Measurements from ENCODE around the gene SCN2A.
"Not testable (repeated sequence)": the region's sequence is repeated elsewhere in the genome, so short reads cannot be mapped to it uniquely, and the experiment has no call there.

Gene SCN2A

GRCh38 chr2:165312999-165313398 lies 73.8 kb downstream of the SCN2A start:
- Mint-ChIP-seq H3K36me3 (no peaks in the 10 kb centered on the region), H3K9me3 (no peaks in the 10 kb centered on the region)

GRCh38 chr2:165313509-165313908 lies 74.3 kb downstream of the SCN2A start:
- DNase-seq: no peak
- Mint-ChIP-seq H3K36me3 (no peaks in the 10 kb centered on the region), H3K27me3 (peaks cover 4% of the 10 kb centered on the region), H3K4me3 (no peak overlapping the region), H3K27ac (no peak overlapping the region), H3K9me3 (no peaks in the 10 kb centered on the region), H3K4me1 (no peaks in the 10 kb centered on the region)
- CTCF ChIA-PET: no interaction called here

More at GRCh38 chr2:165312999-165313398, 73.8 kb downstream of the SCN2A start:
- CTCF ChIA-PET: no interaction called here
- no peak for DNase-seq
- Mint-ChIP-seq H3K4me3 (no peak overlapping the region), H3K27me3 (peaks cover 4% of the 10 kb centered on the region), H3K27ac (no peak overlapping the region), H3K4me1 (no peaks in the 10 kb centered on the region)

GRCh38 chr2:165328272-165328671 lies 89.1 kb downstream of the SCN2A start:
- peaks cover 13% of the 10 kb centered on the region for H3K4me1 Mint-ChIP-seq
- no peak overlapping the region for H3K27ac Mint-ChIP-seq

GRCh38 chr2:165344276-165344675 lies 105.1 kb downstream of the SCN2A start:
- DNase-seq, H3K27ac Mint-ChIP-seq, H3K4me3 Mint-ChIP-seq, H3K36me3 Mint-ChIP-seq, CTCF ChIA-PET, H3K9me3 Mint-ChIP-seq, H3K4me1 Mint-ChIP-seq, H3K27me3 Mint-ChIP-seq: not testable (repeated sequence)

More at GRCh38 chr2:165328272-165328671, 89.1 kb downstream of the SCN2A start:
- Mint-ChIP-seq H3K9me3 (no peaks in the 10 kb centered on the region), H3K36me3 (no peaks in the 10 kb centered on the region), H3K4me3 (no peak overlapping the region), H3K27me3 (peaks cover 1% of the 10 kb centered on the region)
- CTCF ChIA-PET: interaction anchor here (0.6 kb wide), 1 partner anchor 1753 kb away, joined by 3 read pairs; no protein-coding TSS in a partner anchor
- DNase-seq: peak; percentile 51

GRCh38 chr2:165348441-165348840 lies 109.2 kb downstream of the SCN2A start:
- H3K27ac Mint-ChIP-seq: no peak overlapping the region
- CTCF ChIA-PET: no interaction called here
- no peaks in the 10 kb centered on the region for H3K4me1 Mint-ChIP-seq
- H3K36me3 Mint-ChIP-seq: no peaks in the 10 kb centered on the region
- no peak overlapping the region for H3K4me3 Mint-ChIP-seq
- H3K27me3 Mint-ChIP-seq: no peaks in the 10 kb centered on the region
- no peaks in the 10 kb centered on the region for H3K9me3 Mint-ChIP-seq
- no peak for DNase-seq

- Mint-ChIP-seq H3K9me3 (no peaks in the 10 kb centered on the region), H3K4me3 (no peak overlapping the region), H3K36me3 (no peaks in the 10 kb centered on the region), H3K27me3 (no peaks in the 10 kb centered on the region), H3K4me1 (no peaks in the 10 kb centered on the region), H3K27ac (no peak overlapping the region)
- DNase-seq: no peak
- CTCF ChIA-PET: no interaction called here
Observed at GRCh38 chr2:165349181-165349580, 110.0 kb downstream of the SCN2A start.

GRCh38 chr2:165357758-165358157 lies 118.5 kb downstream of the SCN2A start:
- Mint-ChIP-seq H3K4me1 (no peaks in the 10 kb centered on the region), H3K27ac (no peak overlapping the region), H3K9me3 (no peaks in the 10 kb centered on the region), H3K36me3 (no peaks in the 10 kb centered on the region), H3K27me3 (no peaks in the 10 kb centered on the region), H3K4me3 (no peak overlapping the region)
- no peak for DNase-seq
- CTCF ChIA-PET: no interaction called here

- H3K9me3 Mint-ChIP-seq: no peaks in the 10 kb centered on the region
- CTCF ChIA-PET: no interaction called here
- no peaks in the 10 kb centered on the region for H3K27me3 Mint-ChIP-seq
- no peak overlapping the region for H3K27ac Mint-ChIP-seq
- DNase-seq: no peak
- H3K4me1 Mint-ChIP-seq: no peaks in the 10 kb centered on the region
- H3K36me3 Mint-ChIP-seq: no peaks in the 10 kb centered on the region
- H3K4me3 Mint-ChIP-seq: no peak overlapping the region
Observed at GRCh38 chr2:165361514-165361913, 122.3 kb downstream of the SCN2A start.

- H3K27ac Mint-ChIP-seq: no peak overlapping the region
- H3K4me3 Mint-ChIP-seq: no peak overlapping the region
- H3K36me3 Mint-ChIP-seq: no peaks in the 10 kb centered on the region
- H3K4me1 Mint-ChIP-seq: no peaks in the 10 kb centered on the region
- no peaks in the 10 kb centered on the region for H3K27me3 Mint-ChIP-seq
- DNase-seq: no peak
- no peaks in the 10 kb centered on the region for H3K9me3 Mint-ChIP-seq
- CTCF ChIA-PET: no interaction called here
Observed at GRCh38 chr2:165369131-165369897, 130.1 kb downstream of the SCN2A start.

- no peaks in the 10 kb centered on the region for H3K4me1 Mint-ChIP-seq
- H3K27ac Mint-ChIP-seq: no peak overlapping the region
- H3K9me3 Mint-ChIP-seq: no peaks in the 10 kb centered on the region
- H3K4me3 Mint-ChIP-seq: no peak overlapping the region
- CTCF ChIA-PET: no interaction called here
- no peaks in the 10 kb centered on the region for H3K36me3 Mint-ChIP-seq
- DNase-seq: no peak
- no peaks in the 10 kb centered on the region for H3K27me3 Mint-ChIP-seq
Observed at GRCh38 chr2:165369898-165370296, 130.7 kb downstream of the SCN2A start.

GRCh38 chr2:165371356-165371755 lies 132.1 kb downstream of the SCN2A start:
- CTCF ChIA-PET: no interaction called here
- Mint-ChIP-seq H3K27ac (no peak overlapping the region), H3K4me1 (no peaks in the 10 kb centered on the region), H3K4me3 (no peak overlapping the region), H3K27me3 (no peaks in the 10 kb centered on the region), H3K9me3 (no peaks in the 10 kb centered on the region), H3K36me3 (no peaks in the 10 kb centered on the region)
- no peak for DNase-seq

GRCh38 chr2:165373278-165374010 lies 134.2 kb downstream of the SCN2A start:
- DNase-seq: no peak
- Mint-ChIP-seq H3K4me3 (no peak overlapping the region), H3K9me3 (no peaks in the 10 kb centered on the region), H3K27me3 (no peaks in the 10 kb centered on the region), H3K4me1 (no peaks in the 10 kb centered on the region), H3K36me3 (no peaks in the 10 kb centered on the region), H3K27ac (no peak overlapping the region)
- CTCF ChIA-PET: interaction anchor here (0.8 to 1.2 kb wide), 2 partner anchors 27 to 80 kb away, joined by 3 read pairs; no protein-coding TSS in a partner anchor

GRCh38 chr2:165376571-165376975 lies 137.4 kb downstream of the SCN2A start:
- no peak for DNase-seq
- no peak overlapping the region for H3K27ac Mint-ChIP-seq

GRCh38 chr2:165382362-165382761 lies 143.1 kb downstream of the SCN2A start:
- CTCF ChIA-PET: no interaction called here
- no peak overlapping the region for H3K27ac Mint-ChIP-seq
- no peaks in the 10 kb centered on the region for H3K4me1 Mint-ChIP-seq
- H3K9me3 Mint-ChIP-seq: no peaks in the 10 kb centered on the region
- H3K36me3 Mint-ChIP-seq: no peaks in the 10 kb centered on the region
- DNase-seq: no peak
- no peak overlapping the region for H3K4me3 Mint-ChIP-seq
- peaks cover 3% of the 10 kb centered on the region for H3K27me3 Mint-ChIP-seq

More at GRCh38 chr2:165376571-165376975, 137.4 kb downstream of the SCN2A start:
- CTCF ChIA-PET: no interaction called here
- Mint-ChIP-seq H3K36me3 (no peaks in the 10 kb centered on the region), H3K4me1 (no peaks in the 10 kb centered on the region), H3K9me3 (no peaks in the 10 kb centered on the region), H3K4me3 (no peak overlapping the region), H3K27me3 (no peaks in the 10 kb centered on the region)

- Mint-ChIP-seq H3K36me3 (no peaks in the 10 kb centered on the region), H3K9me3 (no peaks in the 10 kb centered on the region), H3K4me1 (peaks cover 6% of the 10 kb centered on the region), H3K27ac (no peak overlapping the region), H3K4me3 (no peak overlapping the region), H3K27me3 (peaks cover 4% of the 10 kb centered on the region)
- CTCF ChIA-PET: interaction anchor here (1.0 kb wide), 1 partner anchor 10 kb away, joined by 3 read pairs; no protein-coding TSS in a partner anchor
- no peak for DNase-seq
Observed at GRCh38 chr2:165390875-165391274, 151.7 kb downstream of the SCN2A start.
